GM23248 (cell line): Measurements from ENCODE around the gene HTT. TPM values are rescaled to one million over a fixed set of nuclear protein-coding genes. Genes with fewer than 3 reads are reported as not detected.

Experiments used
- DNase-seq: peaks from one replicate; pipeline ENCODE4 v3.0.0-alpha.2; 2015
- H2AFZ ChIP-seq: fragments of 200-600 bp; sonication (generic); 2 replicates; pipeline ENCODE4 v1.6.1; 2016; ENCODE audit warnings: antibody characterized with exemption
- H3F3A ChIP-seq: fragments of 200-600 bp; sonication (generic); 2 replicates; pipeline ENCODE4 v1.6.1; 2016; ENCODE audit warnings: mild to moderate bottlenecking, antibody characterized with exemption, mixed run types; ENCODE audit not compliant: insufficient read depth
- H3K27ac ChIP-seq: fragments of 200-600 bp; sonication (generic); 2 replicates; pipeline ENCODE4 v1.5.1; 2016; ENCODE audit warnings: mild to moderate bottlenecking
- H3K27me3 ChIP-seq: fragments of 200-600 bp; sonication (generic); replicated peaks from 2 replicates; pipeline ENCODE4 v1.6.1; 2016; ENCODE audit warnings: mild to moderate bottlenecking; ENCODE audit not compliant: insufficient read depth
- H3K36me3 ChIP-seq: fragments of 200-600 bp; sonication (generic); 2 replicates; pipeline ENCODE4 v1.6.1; 2016; ENCODE audit warnings: low read depth, mild to moderate bottlenecking
- H3K4me1 ChIP-seq: fragments of 200-600 bp; sonication (generic); 2 replicates; pipeline ENCODE4 v1.6.1; 2016; ENCODE audit warnings: mild to moderate bottlenecking; ENCODE audit not compliant: insufficient read depth
- H3K4me2 ChIP-seq: fragments of 200-600 bp; sonication (generic); one replicate; pipeline ENCODE4 v1.6.1; 2016; ENCODE audit warnings: mild to moderate bottlenecking; ENCODE audit not compliant: unreplicated experiment
- H3K4me3 ChIP-seq: fragments of 200-600 bp; sonication (generic); 2 replicates; pipeline ENCODE4 v1.5.1; 2016; ENCODE audit warnings: mild to moderate bottlenecking
- H3K79me2 ChIP-seq: fragments of 200-600 bp; sonication (generic); 2 replicates; pipeline ENCODE4 v1.6.1; 2016; ENCODE audit warnings: mild to moderate bottlenecking; ENCODE audit not compliant: insufficient read depth
- H3K9ac ChIP-seq: fragments of 200-600 bp; sonication (generic); 2 replicates; pipeline ENCODE4 v1.6.1; 2016; ENCODE audit warnings: mild to moderate bottlenecking
- H3K9me2 ChIP-seq: fragments of 200-600 bp; sonication (generic); 2 replicates; pipeline ENCODE4 v1.6.1; 2016; ENCODE audit warnings: mixed run types, mild to moderate bottlenecking, moderate library complexity; ENCODE audit not compliant: insufficient read depth
- H3K9me3 ChIP-seq: fragments of 200-600 bp; sonication (generic); one replicate; pipeline ENCODE4 v1.6.1; 2017; ENCODE audit warnings: low read depth
- H4K20me1 ChIP-seq: fragments of 200-600 bp; sonication (generic); 2 replicates; pipeline ENCODE4 v1.6.0; 2016; ENCODE audit not compliant: insufficient read depth
- EZH2 ChIP-seq: fragments of 200-600 bp; sonication (generic); IDR thresholded peaks from 2 replicates; pipeline ENCODE4 v1.6.1; 2018; ENCODE audit warnings: antibody characterized with exemption, mild to moderate bottlenecking; ENCODE audit not compliant: insufficient read depth, poor library complexity, severe bottlenecking
- EZH2phosphoT487 ChIP-seq: fragments of 200-600 bp; sonication (generic); IDR thresholded peaks from 2 replicates; pipeline ENCODE4 v1.6.1; 2018; ENCODE audit warnings: antibody characterized with exemption, moderate library complexity, mild to moderate bottlenecking, low read depth; ENCODE audit not compliant: insufficient read depth
- WGBS, 2 experiments: methylation state at CpG; one replicate each; pipeline ENCODE4 v1.1.6; 2015 to 2017; ENCODE audit warnings: low lambda C conversion rate in 2 of 2, low coverage in 1 of 2; ENCODE audit errors: missing lambda C conversion rate in 2 of 2; 5-methylcytosine and 5-hydroxymethylcytosine counted together
- in situ Hi-C: fragments of 300-500 bp; cut with MboI; formaldehyde crosslinking; loops from 2 replicates; pipeline ENCODE4 v1.15.0; 2020
- polyA plus RNA-seq: library from polyadenylated mRNA; unstranded; fragments of >200 nt; fragmentation: Nextera tagmentation; extraction: Ambion mirVana; gene quantifications from 2 replicates; pipeline ENCODE4 v1.2.1, GENCODE V29; 2016
- total RNA-seq: library from RNA; depleted of rRNA; stranded (reverse); fragments of >200 nt; shearing (Covaris generic); gene quantifications from 2 replicates; pipeline ENCODE4 v1.2.3, GENCODE V29; 2014

Gene HTT
- total and polyA plus RNA-seq, 2 experiments from 2014 or later: 8.2 to 26.5 TPM

- no peaks in the 10 kb centered on the region for H3K9me3 ChIP-seq
- no peak overlapping the region for H3K4me2 ChIP-seq
- H3K9me2 ChIP-seq: no peaks in the 10 kb centered on the region
- H3K27ac ChIP-seq: no peak overlapping the region
- no peaks in the 10 kb centered on the region for H3K36me3 ChIP-seq
- H3K79me2 ChIP-seq: no peaks in the 10 kb centered on the region; the same call in 1 of the 2 replicates
- H3K9ac ChIP-seq: no peak overlapping the region
- DNase-seq: no peak
- H3F3A ChIP-seq: no peaks in the 10 kb centered on the region
- H3K4me1 ChIP-seq: peaks cover 16% of the 10 kb centered on the region
- in situ Hi-C loops: no loop called here
- TF ChIP-seq EZH2 (no peak), EZH2phosphoT487 (no peak)
- H3K27me3 ChIP-seq: no peaks in the 10 kb centered on the region
- H2AFZ ChIP-seq: no peak overlapping the region
- no peak overlapping the region for H3K4me3 ChIP-seq
- 72 to 80% methylated on average over 11 of the region's 11 CpGs for WGBS, 2 experiments
- no peaks in the 10 kb centered on the region for H4K20me1 ChIP-seq
These were observed 214.2 kb downstream of the HTT start for GRCh38 chr4:3288571-3289094.

GRCh38 chr4:3290476-3290875 lies 216.0 kb downstream of the HTT start:
- no peaks in the 10 kb centered on the region for H3K9me3 ChIP-seq
- no peak overlapping the region for H3K4me2 ChIP-seq
- no peaks in the 10 kb centered on the region for H3K27me3 ChIP-seq
- H3F3A ChIP-seq: no peaks in the 10 kb centered on the region
- no peak overlapping the region for H2AFZ ChIP-seq
- DNase-seq: no peak
- H3K9me2 ChIP-seq: no peaks in the 10 kb centered on the region
- H3K9ac ChIP-seq: no peak overlapping the region
- H3K4me1 ChIP-seq: peaks cover 19% of the 10 kb centered on the region
- 97 to 98% methylated on average over 11 of the region's 11 CpGs for WGBS, 2 experiments
- H3K27ac ChIP-seq: no peak overlapping the region
- H4K20me1 ChIP-seq: no peaks in the 10 kb centered on the region
- H3K36me3 ChIP-seq: no peaks in the 10 kb centered on the region
- no peak overlapping the region for H3K4me3 ChIP-seq
- in situ Hi-C loops: no loop called here
- TF ChIP-seq EZH2phosphoT487: no peak
- TF ChIP-seq EZH2: no peak
- peaks cover 2% of the 10 kb centered on the region; the same call in 1 of the 2 replicates for H3K79me2 ChIP-seq

GRCh38 chr4:3290889-3291321 lies 216.4 kb downstream of the HTT start:
- in situ Hi-C loops: no loop called here

GRCh38 chr4:3291411-3291968 lies 217.0 kb downstream of the HTT start:
- H3K4me3 ChIP-seq: peak overlapping the region; percentile 87
- peak overlapping the region; percentile 52 for H3K27ac ChIP-seq
- no peaks in the 10 kb centered on the region for H3K36me3 ChIP-seq
- WGBS, 2 experiments: 63 to 66% methylated on average over 19 to 24 of the region's 24 CpGs
- H3K9me2 ChIP-seq: no peaks in the 10 kb centered on the region
- H2AFZ ChIP-seq: peak overlapping the region; percentile 84
- in situ Hi-C loops: no loop called here
- H3K9ac ChIP-seq: peak overlapping the region; percentile 82
- H4K20me1 ChIP-seq: no peaks in the 10 kb centered on the region
- no peaks in the 10 kb centered on the region for H3F3A ChIP-seq
- peaks cover 7% of the 10 kb centered on the region; the same call in 1 of the 2 replicates for H3K79me2 ChIP-seq
- TF ChIP-seq EZH2phosphoT487: no peak
- TF ChIP-seq EZH2: no peak
- no peaks in the 10 kb centered on the region for H3K27me3 ChIP-seq
- peak overlapping the region; percentile 90 for H3K4me2 ChIP-seq
- H3K9me3 ChIP-seq: no peaks in the 10 kb centered on the region
- peaks cover 10% of the 10 kb centered on the region for H3K4me1 ChIP-seq
- no peak for DNase-seq

More at GRCh38 chr4:3290889-3291321, 216.4 kb downstream of the HTT start:
- WGBS, 2 experiments: 94 to 95% methylated on average over 8 to 9 of the region's 9 CpGs
- no peak overlapping the region for H3K4me2 ChIP-seq
- no peaks in the 10 kb centered on the region for H3F3A ChIP-seq
- no peak overlapping the region for H3K27ac ChIP-seq
- H3K9me3 ChIP-seq: no peaks in the 10 kb centered on the region
- peaks cover 16% of the 10 kb centered on the region for H3K4me1 ChIP-seq
- no peak overlapping the region for H3K9ac ChIP-seq
- TF ChIP-seq EZH2 (no peak), EZH2phosphoT487 (no peak)
- H3K79me2 ChIP-seq: peaks cover 6% of the 10 kb centered on the region; the same call in 1 of the 2 replicates
- no peaks in the 10 kb centered on the region for H3K9me2 ChIP-seq
- DNase-seq: no peak
- H3K4me3 ChIP-seq: no peak overlapping the region
- H4K20me1 ChIP-seq: no peaks in the 10 kb centered on the region
- H2AFZ ChIP-seq: no peak overlapping the region
- no peaks in the 10 kb centered on the region for H3K36me3 ChIP-seq
- H3K27me3 ChIP-seq: no peaks in the 10 kb centered on the region
